NCI-H510A treated with DMSO at 0.1 percent for 48 hours (cell line): ENCODE measurements around the gene SH2D3C.

Experiments used
- DNase-seq: peaks from one replicate; lab custom pipeline; 2025; lab: John Stamatoyannopoulos, UW

SH2D3C gene

DNA sequence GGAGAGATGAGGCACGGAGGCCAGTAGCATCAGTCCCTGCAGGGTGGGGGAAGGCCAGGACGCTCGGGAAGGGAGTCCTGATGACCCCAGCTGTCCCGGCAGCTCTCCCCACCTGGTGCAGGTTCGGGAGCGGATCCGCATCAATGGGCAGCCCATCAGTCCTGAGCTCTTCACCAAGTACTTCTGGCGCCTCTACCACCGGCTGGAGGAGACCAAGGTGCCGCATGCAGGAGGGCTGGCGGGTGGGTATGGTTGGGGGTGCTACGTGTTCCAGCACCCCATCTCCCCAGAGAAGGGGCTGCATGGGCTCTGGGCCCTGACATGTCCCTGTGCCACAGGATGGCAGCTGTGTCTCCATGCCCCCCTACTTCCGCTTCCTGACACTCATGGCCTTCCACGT is 28.4 kb upstream of the SH2D3C start:
- DNase-seq: no peak

DNA sequence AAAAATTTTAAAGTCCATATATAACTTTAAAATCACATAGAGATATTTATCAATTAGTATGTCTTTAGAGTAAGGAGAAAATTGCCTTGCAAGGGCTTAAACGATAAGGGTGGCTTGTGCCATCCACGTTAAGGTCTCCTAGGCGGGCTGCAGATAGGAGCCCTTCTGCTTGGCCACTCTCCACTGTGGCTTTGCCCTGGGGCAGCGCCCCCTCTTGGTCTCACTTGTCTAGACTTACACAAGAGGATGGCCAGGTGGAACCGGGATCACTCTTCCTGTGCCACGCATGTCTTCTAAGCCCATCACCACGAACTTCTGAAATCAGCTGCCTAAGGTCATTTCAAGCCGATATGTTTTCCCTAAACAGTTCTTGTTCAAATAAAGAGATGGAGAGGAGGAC is 27.2 kb upstream of the SH2D3C start:
- peak; percentile 15 for DNase-seq

DNA sequence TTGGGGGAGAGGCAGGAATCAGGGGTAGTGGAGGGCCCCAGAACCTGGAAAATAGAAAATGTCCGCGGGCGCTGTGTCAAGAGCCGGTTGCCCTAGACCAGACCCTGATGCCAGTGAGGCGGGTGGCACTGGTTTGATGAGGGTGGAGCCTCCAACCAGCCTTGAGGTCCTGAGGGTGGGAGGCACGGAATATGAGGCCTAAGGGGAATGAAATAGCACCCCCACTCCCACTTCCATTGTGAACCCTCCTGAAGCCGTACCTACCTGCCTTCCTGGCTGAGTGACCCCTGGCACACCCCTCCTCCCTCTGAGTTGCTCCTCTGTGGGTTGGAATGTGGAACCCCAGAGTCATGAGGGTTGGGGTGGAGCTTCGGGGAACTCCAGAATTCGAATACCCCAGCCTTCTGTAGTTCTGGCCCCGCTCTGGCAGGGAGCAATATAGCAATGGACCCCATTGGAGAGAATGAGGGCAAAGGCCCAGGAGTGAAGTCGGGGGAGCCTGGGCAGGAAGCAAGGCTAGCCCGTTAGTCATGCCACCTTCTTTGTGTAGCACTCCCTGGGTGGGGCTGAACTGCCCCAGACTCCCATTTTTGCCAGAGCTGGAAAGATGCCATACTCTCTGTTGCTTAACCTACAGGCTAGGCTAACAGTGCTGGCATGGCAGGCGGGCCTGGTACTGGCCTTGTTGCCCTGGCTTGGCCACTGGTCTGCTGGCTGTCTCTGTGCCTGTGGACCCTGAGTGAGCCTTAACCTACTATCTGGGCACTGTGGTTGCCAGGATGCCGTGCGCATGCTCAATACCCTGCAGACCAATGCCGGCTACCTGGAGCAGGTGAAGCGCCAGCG is 25.3 kb upstream of the SH2D3C start:
- no peak for DNase-seq

DNA sequence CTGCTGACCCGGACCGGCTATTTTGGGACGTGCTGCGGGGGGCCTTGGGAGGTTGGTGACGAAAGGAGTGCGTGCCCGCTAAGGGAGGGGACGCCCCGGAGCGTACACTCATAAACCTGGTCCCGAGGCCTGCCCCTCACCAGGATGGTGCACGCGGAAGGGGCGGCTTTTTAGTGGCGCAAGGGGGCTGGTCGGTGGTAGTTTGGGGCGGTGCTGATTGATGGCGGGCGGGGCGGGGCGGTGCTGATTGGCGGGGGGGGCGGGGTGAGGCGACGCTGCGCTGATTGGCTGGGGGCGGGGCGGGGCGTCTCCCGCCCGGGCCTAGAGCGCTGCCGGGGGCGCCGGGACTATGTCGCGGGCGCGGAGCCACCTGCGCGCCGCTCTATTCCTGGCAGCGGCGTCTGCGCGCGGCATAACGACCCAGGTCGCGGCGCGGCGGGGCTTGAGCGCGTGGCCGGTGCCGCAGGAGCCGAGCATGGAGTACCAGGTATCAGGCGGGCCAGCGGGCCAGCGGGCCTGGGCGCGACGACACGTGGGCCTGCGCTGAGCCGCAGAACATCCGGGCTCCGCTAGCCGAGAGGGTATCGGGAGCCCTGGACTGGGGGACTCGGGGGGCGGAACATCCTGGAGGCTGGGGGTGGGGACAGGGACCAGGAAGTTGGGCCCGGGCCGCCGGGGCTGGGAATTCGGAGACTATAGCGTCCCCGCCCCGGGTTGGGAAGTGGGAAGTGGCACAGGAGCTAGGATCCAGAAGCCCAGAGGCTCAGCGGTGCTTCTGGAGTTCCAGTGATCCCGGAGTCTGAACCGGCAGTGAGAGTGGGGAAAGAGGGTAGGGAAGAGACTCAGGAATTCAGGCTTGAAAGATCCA is 24.3 kb upstream of the SH2D3C start, which contains the start of gene FPGS:
FPGS (plus strand) TSS at position 307 of the 868 bp plus-strand sequence; CDS start at position 350, 43 bp downstream.
- DNase-seq: peak; percentile 89

DNA sequence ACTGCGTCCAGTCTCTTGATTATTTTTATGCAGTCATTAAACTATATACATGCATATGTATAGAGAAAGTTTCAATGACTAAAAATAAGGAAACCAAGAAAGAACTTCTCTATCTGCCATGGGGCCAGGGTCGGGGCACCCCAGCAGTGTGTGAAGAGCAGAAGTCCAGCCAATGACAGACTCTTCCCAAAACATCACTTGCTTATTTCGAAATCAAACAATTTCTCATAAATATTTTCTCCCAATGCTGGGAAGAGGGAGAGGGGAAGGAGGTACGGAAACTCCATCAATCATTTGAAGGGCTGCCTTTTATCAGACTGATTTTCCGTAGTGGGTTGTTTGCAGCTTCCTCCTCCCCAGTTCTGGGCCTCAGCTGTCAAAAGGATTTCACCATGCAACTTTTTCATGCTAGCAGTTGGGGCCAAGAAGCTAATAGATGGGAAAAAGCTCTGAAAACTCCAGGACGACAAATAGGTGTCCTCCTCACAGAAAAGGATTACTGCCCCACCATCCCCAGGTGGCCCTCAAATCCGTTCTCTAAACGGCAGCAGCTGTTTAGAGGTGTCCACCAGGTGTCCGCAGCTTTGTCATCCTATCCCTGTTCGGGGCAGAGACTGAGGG is 23.6 kb upstream of the SH2D3C start:
- no peak for DNase-seq

DNA sequence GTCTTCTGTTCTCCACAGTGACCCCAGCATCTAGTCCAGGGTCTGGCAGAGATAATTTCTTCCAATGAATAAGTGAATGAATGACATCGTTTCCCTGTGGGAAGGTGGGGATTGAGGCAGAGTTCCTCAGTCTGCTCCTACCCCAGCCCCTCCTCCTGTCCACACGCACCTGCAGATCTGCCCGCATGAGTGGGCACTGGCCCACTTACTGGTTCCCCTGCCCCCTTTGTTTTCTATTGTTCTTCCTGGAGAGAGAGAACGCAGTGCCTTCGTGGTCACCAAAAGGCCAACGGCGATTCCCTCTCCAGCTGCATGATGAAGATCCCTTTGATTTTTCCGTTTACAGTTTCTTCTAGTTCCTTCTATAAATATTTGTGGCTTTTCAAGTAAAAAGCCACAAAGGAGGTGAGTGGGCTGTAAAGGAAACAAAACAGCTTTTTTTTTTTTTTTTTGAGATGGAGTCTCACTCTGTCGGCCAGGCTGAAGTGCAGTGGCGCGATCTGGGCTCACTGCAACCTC is 18.4 kb upstream of the SH2D3C start:
- no peak for DNase-seq

DNA sequence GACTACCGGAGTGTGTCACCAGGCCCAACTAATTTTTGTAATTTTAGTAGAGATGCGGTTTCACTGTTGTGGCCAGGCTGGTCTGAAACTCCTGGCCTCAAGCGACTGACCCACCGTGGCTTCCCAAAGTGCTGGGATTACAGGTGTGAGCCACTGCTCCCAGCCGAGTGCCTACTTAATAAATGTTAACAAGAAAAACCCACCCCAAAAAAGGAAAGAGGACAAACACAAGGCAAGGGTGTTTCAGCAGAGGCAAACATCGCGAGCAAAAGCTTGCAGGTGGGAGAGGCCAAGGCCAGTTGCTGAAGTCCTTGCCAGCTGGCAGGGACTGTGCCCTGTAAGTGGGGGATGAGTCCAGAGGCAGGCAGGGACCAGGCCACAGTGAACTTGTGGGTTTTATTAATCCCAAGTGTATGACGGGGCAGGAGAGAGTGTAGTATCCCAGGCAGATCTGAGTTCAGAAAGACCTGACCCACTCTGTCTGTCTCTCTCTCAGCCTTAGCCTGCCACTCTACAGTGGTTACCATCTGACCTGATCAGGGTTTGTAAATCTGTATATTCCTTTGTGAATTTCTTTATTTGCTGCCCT is 17.9 kb upstream of the SH2D3C start:
- DNase-seq: no peak

DNA sequence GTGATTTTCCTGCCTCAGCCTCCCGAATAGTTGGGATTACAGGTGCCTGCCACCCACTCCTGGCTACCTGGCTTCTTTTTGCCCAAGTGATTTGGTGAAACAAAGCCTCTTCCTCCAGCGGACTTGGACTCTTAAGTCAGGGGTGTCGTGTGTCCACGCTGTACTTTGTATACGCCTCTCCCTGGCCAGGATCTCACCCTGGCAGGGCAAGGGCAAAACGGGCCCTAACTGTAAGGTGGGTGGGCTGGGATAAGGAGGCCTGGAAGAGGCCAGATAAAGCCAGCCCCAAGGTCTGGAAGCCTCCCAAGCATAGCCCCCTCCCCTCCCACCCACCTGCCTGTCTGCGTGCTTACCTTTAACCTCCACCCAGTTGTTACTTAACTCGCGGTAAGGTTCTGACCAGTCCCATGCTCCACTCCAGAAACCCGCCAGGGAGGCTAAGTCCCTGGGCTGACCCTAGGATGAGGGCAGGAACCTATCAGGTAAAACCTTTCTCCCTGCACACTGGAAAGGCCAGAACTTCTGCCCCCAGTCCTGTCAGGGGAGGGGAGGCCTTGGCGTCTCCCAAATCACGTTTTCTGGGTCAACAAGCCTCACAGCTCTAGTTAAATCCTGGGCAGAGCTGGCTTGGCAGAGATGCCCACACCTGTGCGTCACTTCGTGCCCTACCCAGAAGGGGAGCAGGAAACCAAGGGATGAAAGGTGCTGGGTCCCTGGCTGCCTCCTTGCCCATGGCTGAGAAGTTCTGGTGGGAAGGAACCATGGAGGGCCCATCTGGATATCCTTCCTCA is 15.7 kb upstream of the SH2D3C start:
- DNase-seq: no peak

DNA sequence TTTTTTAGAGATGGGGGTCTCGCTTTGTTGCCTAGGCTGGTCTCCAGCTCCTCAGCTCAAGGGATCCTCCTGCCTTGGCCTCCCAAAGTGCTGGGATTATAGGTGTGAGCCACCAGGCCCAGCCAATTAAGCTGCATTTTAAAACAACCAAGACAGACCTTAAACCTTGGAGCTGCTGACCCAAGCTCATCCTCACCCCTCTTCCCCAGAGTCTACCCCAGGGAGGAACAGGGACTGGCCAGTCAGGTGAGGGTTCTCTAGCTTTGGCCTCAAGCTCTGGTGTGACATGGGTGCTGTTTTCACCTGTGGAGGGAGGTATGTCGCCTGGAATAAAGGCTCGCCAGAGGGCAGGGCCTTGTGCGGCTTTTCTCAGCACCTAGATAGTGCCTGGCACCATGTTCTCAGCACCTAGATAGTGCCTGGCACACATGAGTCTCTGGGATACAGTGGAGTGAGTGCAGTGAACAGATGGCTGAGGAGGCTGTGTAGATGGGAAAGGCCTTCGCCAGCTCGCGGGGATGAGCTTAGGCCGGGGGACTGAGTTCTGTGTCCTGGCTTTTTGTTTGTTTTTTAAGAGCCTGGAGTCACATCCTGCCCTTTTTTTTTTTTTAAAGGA is 14.7 kb upstream of the SH2D3C start:
- no peak for DNase-seq

DNA sequence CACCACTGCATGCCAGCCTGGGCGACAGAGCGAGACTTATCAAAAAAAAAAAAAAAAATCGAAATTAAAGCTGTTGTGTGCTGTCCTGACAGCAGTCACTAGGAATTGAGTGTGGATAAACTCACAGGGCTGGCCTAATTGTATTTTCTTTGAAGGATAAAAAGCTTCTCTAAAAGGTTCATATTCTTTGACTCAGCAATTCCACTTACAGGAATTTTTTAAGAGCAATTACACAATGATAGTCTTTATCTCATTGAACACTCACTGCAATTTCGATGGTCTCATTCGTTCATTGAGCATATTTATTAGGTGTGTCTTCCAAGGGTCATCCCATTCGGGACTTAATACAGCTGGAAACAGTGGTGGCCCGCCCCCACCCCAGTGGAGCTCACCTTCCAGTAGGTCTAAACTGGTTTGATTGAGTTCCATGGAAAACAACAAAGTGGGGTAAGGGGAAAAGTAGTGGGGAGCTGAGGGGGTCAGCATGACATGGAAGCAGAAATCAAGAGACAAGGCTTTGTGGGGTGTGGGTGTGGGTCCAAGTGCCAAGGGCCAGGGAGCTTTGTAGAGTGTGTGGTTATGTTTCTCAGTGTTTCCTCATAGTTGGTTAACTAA is 14.1 kb upstream of the SH2D3C start:
- no peak for DNase-seq

DNA sequence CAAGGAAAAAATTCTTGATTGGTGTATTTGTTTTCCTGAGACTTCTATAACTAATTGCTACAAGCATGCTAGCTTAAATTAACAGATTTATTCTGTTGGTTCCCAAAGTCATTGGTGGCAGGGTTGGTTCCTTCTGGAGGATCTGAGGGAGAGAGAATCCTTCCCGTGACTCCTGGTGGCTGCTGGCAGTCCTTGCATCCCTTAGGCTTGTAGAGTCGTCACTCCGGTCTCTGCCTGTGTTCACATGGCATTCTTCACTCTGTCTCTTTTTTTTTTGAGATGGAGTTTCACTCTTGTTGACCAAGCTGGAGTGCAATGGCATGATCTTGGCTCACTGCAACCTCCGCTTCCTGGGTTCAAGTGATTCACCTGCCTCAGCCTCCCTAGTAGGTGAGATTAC is 12.6 kb upstream of the SH2D3C start:
- DNase-seq: no peak

DNA sequence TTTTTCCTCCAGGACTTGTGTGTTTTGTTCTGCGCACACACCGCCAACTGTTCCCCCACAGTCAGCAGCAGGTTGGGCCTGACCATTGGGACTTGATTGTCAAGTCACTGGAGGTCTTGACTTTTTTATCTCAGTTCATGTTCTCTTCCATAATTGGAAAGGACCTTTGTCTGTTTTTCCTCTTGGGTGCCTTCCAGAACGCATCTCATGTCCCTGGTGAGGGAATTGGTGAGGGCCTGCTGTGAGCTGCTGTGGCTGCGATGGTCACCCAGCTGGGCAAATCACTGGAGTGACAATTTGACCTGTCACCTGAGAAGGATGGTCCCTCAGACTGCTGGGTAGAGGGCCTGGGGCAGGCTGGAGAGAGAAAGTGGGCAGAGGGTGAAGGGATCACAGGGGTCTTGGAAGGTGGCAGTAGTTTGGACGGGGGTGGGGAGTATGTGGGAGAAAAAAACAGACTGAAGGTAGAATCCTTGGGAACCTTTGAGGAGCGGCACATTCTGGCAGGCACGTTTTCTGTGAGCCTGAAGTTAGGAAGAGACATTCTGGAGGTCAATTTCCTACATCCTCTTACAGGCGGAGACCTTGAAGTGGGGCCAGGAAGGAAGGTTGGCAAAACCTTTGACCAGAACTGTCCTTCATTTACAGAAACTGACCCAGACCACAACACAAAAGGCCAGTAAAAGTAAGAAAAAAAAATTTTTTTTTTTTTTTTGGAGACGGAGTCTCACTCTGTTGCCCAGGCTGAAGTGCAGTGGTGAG is 11.8 kb upstream of the SH2D3C start:
- DNase-seq: no peak

DNA sequence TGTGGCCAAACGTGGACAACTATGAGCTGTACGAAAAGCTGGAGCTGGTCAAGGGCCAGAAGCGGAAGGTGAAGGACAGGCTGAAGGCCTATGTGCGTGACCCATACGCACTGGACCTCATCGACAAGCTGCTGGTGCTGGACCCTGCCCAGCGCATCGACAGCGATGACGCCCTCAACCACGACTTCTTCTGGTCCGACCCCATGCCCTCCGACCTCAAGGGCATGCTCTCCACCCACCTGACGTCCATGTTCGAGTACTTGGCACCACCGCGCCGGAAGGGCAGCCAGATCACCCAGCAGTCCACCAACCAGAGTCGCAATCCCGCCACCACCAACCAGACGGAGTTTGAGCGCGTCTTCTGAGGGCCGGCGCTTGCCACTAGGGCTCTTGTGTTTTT is 10.7 kb upstream of the SH2D3C start:
- DNase-seq: no peak

DNA sequence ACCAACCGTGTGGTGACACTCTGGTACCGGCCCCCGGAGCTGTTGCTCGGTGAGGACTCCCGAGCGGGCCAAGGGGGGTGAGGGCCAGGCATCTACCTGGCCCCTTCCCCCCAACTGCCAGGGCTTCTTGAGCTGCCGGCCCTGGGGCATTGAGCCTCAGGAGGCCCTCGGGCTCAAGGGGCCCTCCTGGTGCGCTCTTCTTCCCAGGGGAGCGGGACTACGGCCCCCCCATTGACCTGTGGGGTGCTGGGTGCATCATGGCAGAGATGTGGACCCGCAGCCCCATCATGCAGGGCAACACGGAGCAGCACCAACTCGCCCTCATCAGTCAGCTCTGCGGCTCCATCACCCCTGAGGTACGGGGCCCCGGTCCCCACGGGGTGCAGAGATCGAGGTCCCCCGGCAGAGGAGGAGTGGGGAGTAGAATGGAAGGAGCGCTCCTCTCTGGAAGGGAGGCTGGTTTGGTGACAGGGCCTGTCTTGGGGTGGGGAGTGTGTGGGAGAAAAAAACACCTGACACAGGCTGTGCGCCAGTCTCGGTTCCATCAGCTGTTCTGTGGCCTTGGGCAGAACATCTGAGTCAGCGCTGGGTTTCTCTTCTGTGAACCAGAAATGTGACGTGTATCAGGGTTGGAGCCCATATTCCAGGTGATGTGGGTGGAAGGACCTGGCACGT is 10.0 kb upstream of the SH2D3C start:
- DNase-seq: no peak

DNA sequence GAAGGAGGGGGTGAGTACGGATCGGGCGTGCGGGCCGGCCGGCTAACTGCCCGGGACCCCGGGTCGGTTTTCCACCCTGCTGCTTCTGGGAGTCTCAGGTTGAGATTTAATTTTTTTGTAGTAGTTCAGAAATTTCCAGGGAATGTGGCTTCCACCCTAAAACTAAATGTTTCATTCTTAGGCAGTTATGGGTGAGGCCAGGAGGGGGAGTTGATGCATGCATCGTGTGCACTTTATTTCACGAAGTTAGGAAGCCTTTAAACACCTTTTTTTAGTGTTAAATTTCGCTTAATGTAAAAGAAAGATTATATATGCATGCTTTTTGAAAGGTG is 8.3 kb upstream of the SH2D3C start:
- no peak for DNase-seq

DNA sequence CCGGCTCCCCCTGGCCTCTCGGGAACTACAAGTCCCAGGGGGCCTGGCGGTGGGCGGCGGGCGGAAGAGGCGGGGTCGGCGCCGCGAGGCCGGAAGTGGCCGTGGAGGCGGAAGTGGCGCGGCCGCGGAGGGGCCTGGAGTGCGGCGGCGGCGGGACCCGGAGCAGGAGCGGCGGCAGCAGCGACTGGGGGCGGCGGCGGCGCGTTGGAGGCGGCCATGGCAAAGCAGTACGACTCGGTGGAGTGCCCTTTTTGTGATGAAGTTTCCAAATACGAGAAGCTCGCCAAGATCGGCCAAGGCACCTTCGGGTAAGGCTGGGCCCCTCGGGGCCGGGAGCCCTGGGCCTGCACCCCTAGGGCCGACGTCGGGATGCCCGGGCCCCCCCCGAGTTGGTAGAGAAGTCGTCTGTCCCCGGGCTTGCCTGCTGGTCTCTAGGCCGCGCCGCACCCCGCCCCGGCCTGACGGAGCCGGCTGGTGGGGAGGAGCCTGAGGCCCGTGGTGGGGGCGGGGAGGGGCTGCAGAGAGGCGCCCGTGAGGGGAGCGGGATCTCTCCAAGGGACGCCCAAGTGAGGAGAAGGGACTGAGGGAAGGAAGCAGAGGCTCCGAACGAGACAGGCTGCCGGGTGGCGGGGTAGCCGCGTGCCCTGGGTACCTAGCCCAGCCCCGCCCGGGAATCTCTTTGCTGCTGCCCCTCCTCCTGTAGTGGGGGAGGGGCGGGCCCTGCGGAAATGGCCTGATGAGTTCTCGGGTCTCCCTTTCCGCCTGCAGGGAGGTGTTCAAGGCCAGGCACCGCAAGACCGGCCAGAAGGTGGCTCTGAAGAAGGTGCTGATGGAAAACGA is 7.7 kb upstream of the SH2D3C start, which contains the start of gene CDK9:
CDK9 (plus strand) TSS at position 102 of the 840 bp plus-strand sequence; CDS start at position 217, 115 bp downstream.
- DNase-seq: peak; percentile 68

DNA sequence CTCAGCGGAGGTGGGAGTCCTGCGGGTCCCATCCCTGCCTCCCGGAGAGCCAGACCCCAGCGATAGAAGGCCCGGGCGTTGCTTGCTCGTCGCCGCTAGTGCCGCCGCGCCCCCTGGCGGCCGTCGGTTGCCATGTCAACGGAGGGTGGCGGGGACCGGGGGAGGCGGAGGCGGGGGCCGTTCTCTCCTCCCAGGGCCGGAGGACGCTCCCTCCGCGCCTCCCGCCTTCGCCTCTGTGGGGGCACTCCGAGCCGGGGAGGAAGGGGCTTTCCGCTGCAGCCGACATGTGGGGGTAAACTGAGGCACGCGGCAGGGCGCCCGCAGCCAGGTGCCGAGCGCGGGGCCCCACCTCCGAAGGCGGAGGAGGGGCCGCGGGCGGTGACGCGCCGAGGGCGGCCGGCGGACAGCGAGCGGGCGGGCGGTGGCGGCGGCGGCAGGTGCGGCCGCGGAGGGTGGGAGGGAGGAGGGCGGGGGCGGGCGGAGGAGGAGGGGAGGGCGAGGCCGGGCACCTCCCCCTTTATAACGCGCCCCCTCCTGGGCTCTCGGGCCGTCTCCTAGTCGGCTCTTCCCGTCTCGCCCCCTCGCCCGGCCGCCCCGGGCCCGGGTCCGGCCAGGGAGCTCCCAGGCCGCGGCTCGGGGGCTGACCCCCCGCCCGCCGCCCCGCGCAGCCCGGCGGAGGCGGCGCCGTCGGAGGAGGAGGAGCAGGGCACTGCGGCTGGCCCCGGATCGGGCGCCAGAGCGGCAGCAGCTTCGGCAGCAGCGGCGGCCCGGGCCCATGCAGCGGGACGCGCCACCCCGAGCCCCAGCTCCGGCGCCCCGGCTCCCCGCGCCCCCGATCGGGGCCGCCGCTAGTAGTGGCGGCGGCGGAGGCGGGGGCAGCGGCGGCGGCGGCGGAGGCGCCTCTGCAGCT is 6.8 kb upstream of the SH2D3C start:
- peak; percentile 79 for DNase-seq
